HEK293T (cell line): ENCODE measurements around the gene WDTC1.

Experiments used
- ELF4 ChIP-seq: fragments of 450-650 bp; IDR thresholded peaks from 2 replicates; pipeline ENCODE4 v1.6.1; 2017; ENCODE audit warnings: antibody characterized with exemption
- L3MBTL2 ChIP-seq: fragments of 450-650 bp; conservative IDR thresholded peaks from 2 replicates; pipeline ENCODE4 v1.6.1; 2016; ENCODE audit warnings: mild to moderate bottlenecking
- NFRKB ChIP-seq: fragments of 450-650 bp; IDR thresholded peaks from 2 replicates; pipeline ENCODE4 v1.6.1; 2016; ENCODE audit warnings: mild to moderate bottlenecking, moderate library complexity
- SP1 ChIP-seq: fragments of 450-650 bp; IDR thresholded peaks from 2 replicates; pipeline ENCODE4 v1.6.1; 2017

DNA sequence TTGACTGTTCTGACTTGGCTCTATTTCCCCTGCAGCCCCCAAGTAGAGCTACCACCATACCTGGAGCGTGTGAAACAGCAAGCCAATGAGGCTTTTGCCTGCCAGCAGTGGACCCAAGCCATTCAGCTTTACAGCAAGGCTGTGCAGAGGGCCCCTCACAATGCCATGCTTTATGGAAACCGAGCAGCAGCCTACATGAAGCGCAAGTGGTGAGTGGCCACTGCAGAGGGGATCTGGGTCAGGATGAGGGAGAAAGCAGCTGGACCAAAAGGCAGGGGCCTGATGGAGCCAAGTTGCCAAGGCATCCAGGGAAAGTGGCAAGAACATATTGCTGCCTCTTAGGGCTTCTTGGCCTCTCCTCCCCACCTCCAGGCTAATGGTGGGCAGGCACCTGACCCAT, 63.5 kb downstream of the WDTC1 start:
- TF ChIP-seq L3MBTL2 (no peak), ELF4 (no peak), NFRKB (no peak), SP1 (no peak)
